ENCODE measurements around the gene OR52B4.
"Not testable (repeated sequence)": the region's sequence is repeated elsewhere in the genome, so short reads cannot be mapped to it uniquely, and the experiment has no call there.

OR52B4 gene

DNA sequence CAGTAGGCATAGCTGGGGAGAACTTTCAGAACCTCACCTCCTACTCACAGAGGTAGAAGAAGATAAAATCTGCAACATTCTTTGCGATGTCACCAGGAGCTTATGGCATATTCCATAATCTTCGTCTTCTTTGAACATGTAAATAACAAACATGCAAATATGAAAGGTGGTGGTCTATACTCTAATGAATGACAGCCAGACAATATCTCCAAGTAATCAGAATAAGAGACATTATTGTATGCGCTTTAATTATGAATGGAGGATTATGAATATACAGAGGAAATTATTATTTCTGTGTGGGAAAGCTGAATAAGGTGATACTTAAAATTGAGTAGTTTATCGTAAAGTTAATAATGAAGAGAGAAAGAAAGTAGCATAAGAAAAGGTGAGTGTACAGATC lies at the start of gene OR52B4:
Gene OR52B4 (minus strand): TSS at position 101 of the 400 bp plus-strand sequence. CDS start 91 bp downstream, at position 10.
- no peak for TF ChIP-seq CTCF (conservative IDR thresholded peaks at IDR 0.05; ENCODE audit: control insufficient read depth, insufficient read depth, low read depth, low read length)
- no peak within 1 kb of the TSS for H3K4me3 ChIP-seq (ENCODE audit: control insufficient read depth, low read depth, low read length)
- DNase-seq (ENCODE audit: low read depth), result no peak

GRCh38 chr11:4416816-4417215 lies 48.6 kb upstream of the OR52B4 start:
- TF ChIP-seq CTCF (conservative IDR thresholded peaks at IDR 0.05; ENCODE audit: control insufficient read depth, insufficient read depth, low read depth, low read length), result no peak
- no peak overlapping the region for H3K4me3 ChIP-seq (ENCODE audit: control insufficient read depth, low read depth, low read length)
- no peak for DNase-seq (ENCODE audit: low read depth)

GRCh38 chr11:4416306-4416705 lies 48.1 kb upstream of the OR52B4 start:
- no peak overlapping the region for H3K4me3 ChIP-seq (ENCODE audit: control insufficient read depth, low read depth, low read length)
- no peak for DNase-seq (ENCODE audit: low read depth)
- TF ChIP-seq CTCF (conservative IDR thresholded peaks at IDR 0.05; ENCODE audit: control insufficient read depth, insufficient read depth, low read depth, low read length), result no peak

DNA sequence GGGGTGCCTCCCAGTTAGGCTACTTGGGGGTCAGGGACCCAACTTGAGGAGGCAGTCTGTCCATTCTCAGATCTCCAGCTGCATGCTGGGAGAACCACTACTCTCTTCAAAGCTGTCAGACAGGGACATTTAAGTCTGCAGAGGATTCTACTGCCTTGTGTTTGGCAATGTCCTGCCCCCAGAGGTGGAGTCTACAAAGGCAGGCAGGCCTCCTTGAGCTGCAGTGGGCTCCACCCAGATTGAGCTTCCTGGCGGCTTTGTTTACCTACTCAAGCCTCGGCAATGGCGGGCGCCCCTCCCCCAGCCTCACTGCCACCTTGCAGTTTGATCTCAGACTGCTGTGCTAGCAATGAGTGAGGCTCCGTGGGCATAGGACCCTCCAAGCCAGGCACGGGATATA lies 38.0 kb upstream of the OR52B4 start:
- H3K4me3 ChIP-seq (ENCODE audit: control insufficient read depth, low read depth, low read length); DNase-seq (ENCODE audit: low read depth): not testable (repeated sequence)

GRCh38 chr11:4393858-4394223 lies 25.7 kb upstream of the OR52B4 start:
- TF ChIP-seq CTCF (conservative IDR thresholded peaks at IDR 0.05; ENCODE audit: control insufficient read depth, insufficient read depth, low read depth, low read length), result no peak
- no peak for DNase-seq (ENCODE audit: low read depth)
- H3K4me3 ChIP-seq (ENCODE audit: control insufficient read depth, low read depth, low read length), result peak overlapping the region; percentile 97

DNA sequence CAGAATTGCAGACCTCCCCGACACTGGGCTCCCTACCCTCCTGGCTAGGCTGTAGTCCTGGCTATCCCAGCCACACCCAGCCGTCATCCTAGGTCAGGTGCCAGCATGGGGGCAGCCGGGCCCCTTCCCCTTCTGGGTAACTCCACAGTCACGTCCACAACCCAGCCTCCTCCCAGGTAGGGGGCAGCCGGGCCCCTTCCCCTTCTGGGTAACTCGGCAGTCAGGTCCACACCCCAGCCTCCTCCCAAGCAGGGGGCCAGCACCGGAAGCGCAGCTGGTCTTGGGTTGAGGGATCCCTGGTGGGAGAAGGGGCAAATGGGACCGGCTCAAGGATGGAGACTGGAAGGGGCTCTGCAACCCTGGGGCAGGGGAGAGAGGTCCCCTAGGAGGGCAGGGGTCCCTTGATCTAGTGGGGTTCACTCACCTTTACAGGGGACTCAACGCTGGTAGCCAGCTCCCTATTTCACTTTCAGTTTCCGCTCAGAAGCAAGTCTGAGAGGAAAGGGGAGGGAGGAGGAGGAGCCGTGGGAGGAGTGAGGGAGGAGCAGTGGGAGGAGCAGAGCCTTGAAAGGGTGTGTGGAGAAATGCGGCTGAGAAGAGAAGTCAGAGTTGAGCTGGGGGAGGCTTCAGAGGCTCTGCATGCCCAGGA lies 25.1 kb upstream of the OR52B4 start, which contains the start of gene TRIM21:
Gene TRIM21 (minus strand): TSS at position 494 of the 649 bp plus-strand sequence. CDS start 3,293 bp downstream, outside the sequence.
- peak; percentile 78 for DNase-seq (ENCODE audit: low read depth)
- TF ChIP-seq CTCF (conservative IDR thresholded peaks at IDR 0.05; ENCODE audit: control insufficient read depth, insufficient read depth, low read depth, low read length), result no peak
- H3K4me3 ChIP-seq (ENCODE audit: control insufficient read depth, low read depth, low read length), result peak within 1 kb of the TSS; percentile 97

DNA sequence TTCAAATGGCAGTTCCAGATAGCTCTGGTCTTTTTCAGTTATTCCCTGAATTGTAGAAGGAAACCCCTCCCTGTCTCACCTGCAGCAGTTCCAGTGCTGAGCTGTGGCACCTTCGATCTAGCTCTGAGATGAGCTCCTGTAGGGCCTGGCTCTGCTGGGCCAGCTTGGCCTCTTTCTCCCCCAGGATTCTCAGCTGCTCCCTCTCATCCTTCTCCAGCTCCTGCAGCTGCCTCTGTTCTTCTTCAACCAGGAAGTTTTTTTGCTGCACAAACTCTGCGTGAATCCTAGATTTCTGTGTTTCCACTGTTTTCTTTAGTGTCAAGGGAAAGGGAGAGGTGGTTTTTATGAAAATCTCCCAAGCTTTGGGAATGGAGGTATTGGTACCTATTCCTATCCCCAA lies 20.0 kb upstream of the OR52B4 start:
- DNase-seq (ENCODE audit: low read depth), result no peak
- TF ChIP-seq CTCF (conservative IDR thresholded peaks at IDR 0.05; ENCODE audit: control insufficient read depth, insufficient read depth, low read depth, low read length), result no peak
- no peak overlapping the region for H3K4me3 ChIP-seq (ENCODE audit: control insufficient read depth, low read depth, low read length)

Data from fibroblast of mammary gland (primary cell).